Activated CD8-positive, alpha-beta T cell treated with anti-CD3 and anti-CD28 coated beads for 36 hours (primary cell): ENCODE data around the gene EVI2A. TPM values are rescaled to one million over a fixed set of nuclear protein-coding genes. Genes with fewer than 3 reads are reported as not detected.

Source experiments
- ATAC-seq: fragments of 200-7000 bp; cut with Tn5 transposase; one replicate; pipeline ENCODE4 v1.10.0; 2021; ENCODE audit warnings: mild to moderate bottlenecking, moderate library complexity
- CTCF ChIA-PET: fragments of 350-600 bp; sonication (Branson Sonifier 250); formaldehyde crosslinking; loops from one replicate; lab custom pipeline; 2021; ENCODE audit warnings: antibody characterized with exemption; lab: Charles Lee
- POLR2A ChIA-PET: fragments of 350-600 bp; sonication (Branson Sonifier 250); formaldehyde crosslinking; loops from one replicate; lab custom pipeline; 2021; ENCODE audit warnings: antibody characterized with exemption; lab: Charles Lee
- DNase-seq: peaks from one replicate; pipeline ENCODE4 v3.0.0-alpha.2; 2020
- H3K27ac Mint-ChIP-seq: one replicate; pipeline ENCODE4 v1.8.0; 2021; ENCODE audit warnings: mild to moderate bottlenecking, mixed read lengths
- H3K27me3 Mint-ChIP-seq: one replicate; pipeline ENCODE4 v1.8.0; 2021; ENCODE audit warnings: mixed read lengths
- H3K36me3 Mint-ChIP-seq: one replicate; pipeline ENCODE4 v1.8.0; 2021; ENCODE audit warnings: low read depth, mixed read lengths
- H3K4me1 Mint-ChIP-seq: one replicate; pipeline ENCODE4 v1.8.0; 2021; ENCODE audit warnings: low read depth, mixed read lengths
- H3K4me3 Mint-ChIP-seq: one replicate; pipeline ENCODE4 v1.8.0; 2021; ENCODE audit warnings: mild to moderate bottlenecking, moderate library complexity, mixed read lengths
- H3K9me3 Mint-ChIP-seq: one replicate; pipeline ENCODE4 v1.8.0; 2021; ENCODE audit warnings: mixed read lengths
- intact Hi-C: fragments of 100-400 bp; cut with micrococcal nuclease; formaldehyde crosslinking; loops from one replicate; pipeline ENCODE4 v1.10.0; 2022
- total RNA-seq, 2 experiments: library from RNA; stranded (reverse); gene quantifications; one replicate each; pipeline ENCODE4 v1.2.3, GENCODE V29; 2021
- TF ChIP-seq, protein P1 (sequence below): fragments of 200-600 bp; IDR thresholded peaks from one replicate; pipeline ENCODE4 v1.8.0; 2022; ENCODE audit warnings: antibody characterized with exemption, mild to moderate bottlenecking

Gene EVI2A
- total RNA-seq, 2 experiments from 2014 or later: 31.7 to 37.0 TPM

DNA sequence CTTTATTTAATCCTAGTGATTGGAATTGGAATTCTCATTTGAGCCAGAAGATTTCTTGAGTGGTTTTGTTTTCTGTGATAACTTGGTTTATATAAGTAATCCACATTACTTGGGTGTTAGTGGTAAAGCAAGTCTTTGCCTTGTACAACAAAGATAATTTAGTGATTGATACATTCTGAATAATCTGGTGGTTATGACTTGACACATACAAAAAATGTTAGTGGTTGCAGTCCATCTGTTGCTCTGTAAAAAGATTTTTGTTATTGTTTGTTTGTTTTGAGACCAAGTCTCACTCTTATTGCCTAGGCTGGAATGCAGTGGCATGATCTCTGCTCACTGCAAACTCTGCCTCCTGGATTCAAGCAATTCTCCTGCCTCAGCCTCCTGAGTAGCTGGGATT lies 37.6 kb downstream of the EVI2A start:
- intact Hi-C loops: no loop called here
- Mint-ChIP-seq H3K36me3 (peaks cover 9% of the 10 kb centered on the region), H3K27me3 (no peaks in the 10 kb centered on the region), H3K9me3 (no peaks in the 10 kb centered on the region), H3K4me1 (peaks cover 9% of the 10 kb centered on the region), H3K4me3 (no peak overlapping the region), H3K27ac (no peak overlapping the region)
- ATAC-seq (no peak), DNase-seq (no peak)
- POLR2A ChIA-PET: interaction anchor here (0.6 kb wide), 1 partner anchor 514 kb away, joined by 3 read pairs; no protein-coding TSS in a partner anchor
- CTCF ChIA-PET: no interaction called here
- TF ChIP-seq, protein P1, sequence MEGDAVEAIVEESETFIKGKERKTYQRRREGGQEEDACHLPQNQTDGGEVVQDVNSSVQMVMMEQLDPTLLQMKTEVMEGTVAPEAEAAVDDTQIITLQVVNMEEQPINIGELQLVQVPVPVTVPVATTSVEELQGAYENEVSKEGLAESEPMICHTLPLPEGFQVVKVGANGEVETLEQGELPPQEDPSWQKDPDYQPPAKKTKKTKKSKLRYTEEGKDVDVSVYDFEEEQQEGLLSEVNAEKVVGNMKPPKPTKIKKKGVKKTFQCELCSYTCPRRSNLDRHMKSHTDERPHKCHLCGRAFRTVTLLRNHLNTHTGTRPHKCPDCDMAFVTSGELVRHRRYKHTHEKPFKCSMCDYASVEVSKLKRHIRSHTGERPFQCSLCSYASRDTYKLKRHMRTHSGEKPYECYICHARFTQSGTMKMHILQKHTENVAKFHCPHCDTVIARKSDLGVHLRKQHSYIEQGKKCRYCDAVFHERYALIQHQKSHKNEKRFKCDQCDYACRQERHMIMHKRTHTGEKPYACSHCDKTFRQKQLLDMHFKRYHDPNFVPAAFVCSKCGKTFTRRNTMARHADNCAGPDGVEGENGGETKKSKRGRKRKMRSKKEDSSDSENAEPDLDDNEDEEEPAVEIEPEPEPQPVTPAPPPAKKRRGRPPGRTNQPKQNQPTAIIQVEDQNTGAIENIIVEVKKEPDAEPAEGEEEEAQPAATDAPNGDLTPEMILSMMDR: no peak

DNA sequence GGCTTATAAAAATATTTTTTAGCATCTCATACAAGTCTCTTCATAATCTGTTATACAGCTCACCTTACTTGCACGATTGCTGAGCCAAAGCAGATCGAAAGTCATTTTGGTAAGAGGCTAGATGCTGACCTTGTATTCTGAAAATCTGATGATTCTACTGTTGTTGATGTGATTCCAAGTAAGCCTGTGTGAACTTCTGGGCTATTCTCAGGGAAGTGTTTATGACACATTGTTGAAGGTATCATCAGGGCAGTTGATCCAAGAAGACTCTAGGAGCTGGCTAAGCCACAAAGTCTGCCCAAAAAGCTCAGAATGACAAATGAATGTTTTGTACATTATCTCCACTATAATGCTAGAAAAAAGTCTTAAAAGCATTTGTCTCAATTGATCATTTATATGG lies 40.4 kb downstream of the EVI2A start:
- H3K9me3 Mint-ChIP-seq: no peaks in the 10 kb centered on the region
- intact Hi-C loops: no loop called here
- H3K27me3 Mint-ChIP-seq: no peaks in the 10 kb centered on the region
- ChIA-PET CTCF (no interaction called here), POLR2A (no interaction called here)
- DNase-seq (no peak), ATAC-seq (no peak)
- no peaks in the 10 kb centered on the region for H3K4me1 Mint-ChIP-seq
- TF ChIP-seq, protein P1: no peak
- H3K27ac Mint-ChIP-seq: no peak overlapping the region
- H3K4me3 Mint-ChIP-seq: no peak overlapping the region
- peaks cover 2% of the 10 kb centered on the region for H3K36me3 Mint-ChIP-seq

DNA sequence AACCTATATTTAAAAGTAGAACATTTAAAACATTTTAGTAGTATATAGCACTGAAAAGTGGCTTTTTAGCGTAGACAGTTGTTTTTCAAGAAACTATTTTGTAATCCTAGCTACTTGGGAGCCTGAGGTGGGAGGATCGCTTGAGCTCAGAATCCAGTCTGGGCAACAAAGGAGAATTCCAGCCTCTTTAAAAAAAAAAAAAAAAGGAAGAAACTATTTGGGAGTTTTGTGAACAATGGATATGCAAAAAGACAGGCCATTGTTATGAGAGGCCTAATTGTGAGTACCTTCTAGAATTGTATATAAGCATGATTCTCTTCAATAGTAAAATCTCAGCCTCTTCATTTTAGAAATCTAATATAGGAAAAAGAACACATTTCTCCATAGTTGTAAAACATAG lies 42.0 kb downstream of the EVI2A start:
- CTCF ChIA-PET: no interaction called here
- Mint-ChIP-seq H3K36me3 (peaks cover 4% of the 10 kb centered on the region), H3K27ac (no peak overlapping the region), H3K4me1 (peaks cover 4% of the 10 kb centered on the region), H3K27me3 (no peaks in the 10 kb centered on the region), H3K4me3 (no peak overlapping the region), H3K9me3 (no peaks in the 10 kb centered on the region)
- DNase-seq: no peak
- POLR2A ChIA-PET: no interaction called here
- intact Hi-C loops: no loop called here
- TF ChIP-seq, protein P1: no peak
- no peak for ATAC-seq

DNA sequence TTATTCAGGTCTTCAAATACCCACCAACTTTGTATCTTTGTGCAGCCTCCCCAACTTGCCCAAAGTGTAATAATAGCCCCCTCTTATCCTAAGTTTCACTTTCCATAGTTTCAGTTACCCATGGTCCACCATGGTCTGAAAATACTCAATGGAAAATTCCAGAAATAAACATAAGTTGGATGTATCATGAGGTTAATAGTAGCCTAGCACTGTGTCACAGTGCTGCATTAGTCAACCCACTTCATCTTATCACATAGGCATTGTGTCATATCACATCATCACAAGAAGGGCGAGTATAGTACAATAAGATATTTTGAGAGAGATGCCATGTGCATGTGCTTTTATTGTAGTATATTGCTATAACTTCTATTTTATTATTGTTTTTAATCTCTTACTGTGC lies 46.3 kb downstream of the EVI2A start:
- POLR2A ChIA-PET: no interaction called here
- ATAC-seq: no peak
- H3K27me3 Mint-ChIP-seq: no peaks in the 10 kb centered on the region

DNA sequence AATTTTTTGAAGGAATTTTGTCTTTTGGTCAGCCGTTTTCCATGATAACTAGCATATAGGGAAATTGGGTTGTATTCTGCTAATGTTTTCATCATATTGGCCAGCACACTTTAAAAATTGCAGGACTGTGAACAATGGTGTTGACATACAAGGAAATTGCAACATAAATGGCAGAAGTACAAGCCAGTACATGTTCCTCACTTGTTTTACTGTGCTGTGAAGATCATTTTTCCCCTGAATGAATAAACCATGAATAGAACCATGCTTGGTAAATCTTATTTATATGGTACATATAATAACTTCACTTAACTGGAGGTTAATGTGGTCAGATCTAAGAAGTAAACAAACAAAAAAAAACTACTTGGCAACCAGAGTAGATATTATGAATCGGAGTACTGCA lies 47.2 kb downstream of the EVI2A start:
- H3K27ac Mint-ChIP-seq: no peak overlapping the region
- CTCF ChIA-PET: no interaction called here

More for the DNA sequence above, 46.3 kb downstream of the EVI2A start:
- H3K4me1 Mint-ChIP-seq: peaks cover 6% of the 10 kb centered on the region
- intact Hi-C loops: no loop called here
- no peak overlapping the region for H3K4me3 Mint-ChIP-seq
- CTCF ChIA-PET: no interaction called here
- H3K9me3 Mint-ChIP-seq: no peaks in the 10 kb centered on the region
- TF ChIP-seq, protein P1: no peak
- H3K36me3 Mint-ChIP-seq: peaks cover 2% of the 10 kb centered on the region
- no peak for DNase-seq
- no peak overlapping the region for H3K27ac Mint-ChIP-seq

More for the DNA sequence above, 47.2 kb downstream of the EVI2A start:
- H3K4me1 Mint-ChIP-seq: peaks cover 6% of the 10 kb centered on the region
- POLR2A ChIA-PET: no interaction called here
- ATAC-seq: no peak
- no peak for DNase-seq
- peaks cover 2% of the 10 kb centered on the region for H3K36me3 Mint-ChIP-seq
- intact Hi-C loops: no loop called here
- TF ChIP-seq, protein P1: no peak
- H3K27me3 Mint-ChIP-seq: no peaks in the 10 kb centered on the region
- H3K9me3 Mint-ChIP-seq: no peaks in the 10 kb centered on the region
- H3K4me3 Mint-ChIP-seq: no peak overlapping the region
